CD4-positive, alpha-beta T cell treated with Interleukin-6 for 4 hours (primary cell): ENCODE data around the gene NATD1.

Source experiments
- DNase-seq: peaks from one replicate; pipeline ENCODE4 v3.0.0-alpha.2; 2020; ENCODE audit warnings: mixed read lengths

NATD1 gene

DNA sequence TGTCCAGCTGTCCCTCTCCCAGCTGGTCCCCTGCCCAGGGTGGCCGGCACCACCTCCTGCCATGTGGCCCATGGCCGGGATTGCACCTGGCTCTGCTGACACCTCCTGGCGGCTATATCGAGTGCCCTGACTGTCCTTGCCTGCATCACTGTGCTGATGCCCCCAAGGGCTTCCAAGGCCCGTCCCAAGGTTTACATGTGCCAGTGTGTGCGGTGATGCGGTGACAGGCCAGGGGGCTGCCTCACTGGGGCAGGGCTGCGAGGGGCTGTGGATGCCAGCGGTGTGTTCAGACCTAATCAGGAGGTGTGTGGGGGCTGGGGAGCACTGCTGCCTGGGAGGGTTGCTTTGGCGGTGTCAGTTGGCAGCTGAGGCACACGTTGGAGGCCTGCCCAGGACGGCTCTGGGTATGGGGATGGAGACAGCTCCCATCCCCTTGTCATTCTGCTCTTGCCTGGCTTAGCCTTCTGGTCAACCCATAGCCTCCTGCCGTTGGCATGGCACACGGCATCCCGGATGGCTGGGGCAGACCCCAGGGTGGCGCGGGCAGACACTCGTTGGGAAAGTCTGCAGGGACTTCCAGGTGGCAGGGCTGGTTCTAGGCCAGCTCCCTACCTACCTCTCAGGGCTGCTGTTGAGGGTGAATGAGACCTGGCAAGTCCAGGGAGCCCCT lies 36.8 kb upstream of the NATD1 start:
- DNase-seq, result no peak

DNA sequence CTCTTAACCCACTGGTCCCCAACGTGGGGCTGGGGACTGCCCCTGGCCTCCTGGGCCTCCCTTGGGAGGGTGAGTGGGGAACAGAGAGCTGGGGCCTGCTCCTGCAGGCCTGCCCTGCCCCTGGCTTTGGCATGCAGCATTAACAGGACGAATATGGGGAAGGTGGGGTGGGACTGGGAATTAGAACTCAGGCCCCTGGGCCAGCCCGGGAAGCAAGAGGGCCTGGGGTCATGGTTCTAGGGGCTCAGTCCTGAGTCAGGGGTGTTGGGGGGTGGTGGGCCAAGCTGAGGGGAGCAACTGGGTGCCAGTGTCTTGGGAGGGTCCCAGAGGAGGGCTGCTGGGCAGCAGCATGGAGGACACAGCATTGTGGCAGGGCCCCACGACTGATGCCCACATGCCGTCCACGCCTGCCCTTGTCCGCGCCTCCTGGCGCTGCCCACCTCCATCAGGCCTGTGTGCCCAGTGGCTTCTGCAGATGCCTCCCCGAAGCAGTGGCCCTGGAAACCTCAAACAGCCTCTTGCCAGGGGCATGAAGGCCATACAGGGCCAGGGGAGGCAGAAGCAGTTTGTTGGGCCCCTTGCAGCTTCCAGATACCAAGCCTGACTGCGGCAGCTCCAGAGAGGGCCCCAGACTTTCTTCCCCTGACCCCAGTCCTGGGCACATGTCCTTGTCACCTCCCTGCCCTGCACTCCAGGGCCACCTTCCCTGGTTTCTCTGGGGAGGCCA lies 36.1 kb upstream of the NATD1 start:
- DNase-seq, result no peak

GRCh38 chr17:21288571-21289017 lies 35.4 kb upstream of the NATD1 start:
- peak; percentile 44 for DNase-seq

DNA sequence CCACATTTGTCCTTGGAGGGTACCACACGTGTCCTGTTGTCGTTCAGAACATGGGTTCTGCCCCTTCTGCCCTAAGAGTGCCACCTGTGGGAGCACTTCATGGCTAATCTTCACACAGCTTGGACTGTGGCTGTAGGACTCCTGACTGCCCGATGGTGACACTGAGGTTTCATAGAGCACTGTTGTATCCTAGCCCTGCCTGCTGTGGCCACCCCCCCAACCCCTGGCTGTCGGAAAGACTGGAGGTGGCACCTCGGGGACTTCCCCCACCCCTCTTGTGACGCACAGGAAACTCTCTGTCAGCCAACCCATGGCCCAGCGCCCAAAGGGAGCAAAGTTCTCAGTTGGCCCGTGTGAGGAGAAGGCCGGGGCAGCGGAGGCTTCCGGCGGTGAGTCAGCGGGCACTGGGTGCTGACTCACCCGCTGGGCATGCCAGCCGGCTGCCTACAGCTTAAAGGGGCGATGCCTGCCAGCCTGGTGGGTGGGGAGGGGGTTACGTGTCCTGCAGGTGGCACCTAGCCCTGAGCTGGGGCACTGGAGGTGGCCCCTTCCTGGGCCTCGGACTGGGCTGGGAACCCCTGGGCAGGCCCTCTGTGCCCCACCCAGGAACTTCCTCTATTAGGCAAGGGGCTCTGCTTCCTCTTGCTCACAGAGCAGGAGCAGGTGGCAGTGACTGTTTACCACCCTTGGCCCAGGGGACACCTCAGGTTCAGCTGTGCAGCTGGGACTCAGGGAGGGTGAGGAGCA lies 34.7 kb upstream of the NATD1 start:
- peak; percentile 96 for DNase-seq

GRCh38 chr17:21286909-21287702 lies 33.9 kb upstream of the NATD1 start:
- no peak for DNase-seq

GRCh38 chr17:21286066-21286770 lies 33.0 kb upstream of the NATD1 start:
- DNase-seq, result no peak

DNA sequence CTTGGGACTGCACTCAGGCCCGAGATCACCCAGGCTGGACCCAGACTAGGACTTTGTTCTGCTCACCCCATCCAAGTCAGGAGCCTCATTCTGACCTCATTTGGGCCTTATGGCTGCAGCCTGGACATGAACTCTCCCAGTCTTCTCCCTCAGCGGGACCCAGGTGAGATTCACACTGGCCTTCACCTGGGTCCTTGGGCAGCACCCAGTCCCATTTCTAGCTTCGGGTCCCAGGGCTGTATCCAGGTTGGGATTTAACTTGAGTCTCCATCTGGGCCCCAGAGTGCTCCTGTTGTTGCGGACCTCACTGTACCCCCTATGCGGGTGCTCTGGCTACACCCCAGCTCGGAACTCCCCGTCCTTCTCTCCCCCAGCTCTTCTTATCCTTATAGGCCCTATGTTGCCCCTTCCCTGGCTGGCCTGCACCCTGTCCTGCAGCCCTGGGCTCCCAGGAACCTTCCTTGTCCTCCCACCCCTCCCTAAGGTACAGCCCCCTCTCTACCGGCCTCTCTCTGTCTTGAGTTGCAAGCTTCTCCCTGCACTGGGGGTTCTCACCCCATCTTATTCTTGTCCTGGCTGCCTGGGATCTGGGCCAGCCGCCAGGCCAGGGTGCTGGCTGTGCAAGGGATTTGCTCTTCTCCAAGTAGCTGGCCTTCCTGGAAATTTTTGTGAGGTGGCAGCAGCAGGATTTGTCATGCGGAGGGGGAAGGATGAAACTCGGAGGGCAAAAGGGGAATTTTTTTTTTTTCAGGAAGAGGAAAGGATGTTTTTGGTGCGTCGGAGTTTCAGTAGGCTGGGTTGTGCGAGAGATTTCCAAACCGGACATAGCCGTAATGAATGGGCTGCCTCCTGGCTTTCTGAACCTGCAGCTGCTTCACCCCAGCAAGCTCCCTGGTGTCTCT lies 32.2 kb upstream of the NATD1 start:
- no peak for DNase-seq

GRCh38 chr17:21284319-21285163 lies 31.3 kb upstream of the NATD1 start, which contains the start of gene MAP2K3:
TSS of gene MAP2K3 (plus strand) at chr17:21284711. CDS start at chr17:21284921, 210 bp downstream.
- peak; percentile 98 for DNase-seq

GRCh38 chr17:21283482-21284318 lies 30.5 kb upstream of the NATD1 start:
- DNase-seq, result no peak

GRCh38 chr17:21282850-21283249 lies 29.6 kb upstream of the NATD1 start:
- no peak for DNase-seq

GRCh38 chr17:21282231-21282630 lies 29.0 kb upstream of the NATD1 start:
- no peak for DNase-seq

- DNase-seq, result peak; percentile 92
Observed at GRCh38 chr17:21280081-21280518, 26.9 kb upstream of the NATD1 start.

GRCh38 chr17:21279582-21279981 lies 26.4 kb upstream of the NATD1 start:
- no peak for DNase-seq

GRCh38 chr17:21279198-21279535 lies 26.0 kb upstream of the NATD1 start:
- no peak for DNase-seq

- peak; percentile 78 for DNase-seq
Observed at GRCh38 chr17:21278450-21279197, 25.4 kb upstream of the NATD1 start.

DNA sequence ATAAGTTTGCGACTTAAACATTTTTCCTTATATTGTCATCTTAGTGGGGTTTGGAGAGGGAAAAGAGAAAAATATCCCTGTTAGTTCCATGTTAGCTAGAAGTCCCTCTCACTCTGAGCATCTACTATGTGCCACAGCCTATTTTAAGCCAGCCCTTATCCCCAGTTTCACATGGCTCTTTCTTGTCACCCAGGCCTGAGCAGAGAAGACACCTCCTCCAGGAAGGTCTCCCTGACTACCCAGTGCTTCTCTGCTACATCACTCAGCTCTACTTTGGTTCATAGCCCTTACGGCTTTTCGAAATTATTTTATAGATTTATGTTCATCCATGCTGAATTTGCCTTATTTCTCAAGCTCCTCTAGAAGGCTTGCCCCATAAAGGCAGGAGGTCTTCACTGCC lies 24.1 kb upstream of the NATD1 start:
- no peak for DNase-seq

DNA sequence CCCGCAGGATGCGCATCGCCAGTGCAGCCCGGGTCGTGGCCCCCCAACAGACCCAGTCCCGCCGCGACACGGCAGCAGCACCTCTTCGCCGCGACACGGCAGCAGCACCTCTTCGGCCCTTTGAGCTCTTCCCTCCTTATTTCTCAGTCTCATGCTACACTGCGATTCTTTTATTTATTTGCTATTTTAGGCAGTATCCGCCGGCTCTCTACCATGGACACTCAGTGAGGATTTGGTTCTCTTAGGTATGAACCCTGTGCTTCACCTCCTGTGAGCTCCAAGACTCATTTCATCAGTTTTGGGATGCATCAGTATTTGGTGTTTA lies 23.0 kb upstream of the NATD1 start:
- DNase-seq, result no peak

DNA sequence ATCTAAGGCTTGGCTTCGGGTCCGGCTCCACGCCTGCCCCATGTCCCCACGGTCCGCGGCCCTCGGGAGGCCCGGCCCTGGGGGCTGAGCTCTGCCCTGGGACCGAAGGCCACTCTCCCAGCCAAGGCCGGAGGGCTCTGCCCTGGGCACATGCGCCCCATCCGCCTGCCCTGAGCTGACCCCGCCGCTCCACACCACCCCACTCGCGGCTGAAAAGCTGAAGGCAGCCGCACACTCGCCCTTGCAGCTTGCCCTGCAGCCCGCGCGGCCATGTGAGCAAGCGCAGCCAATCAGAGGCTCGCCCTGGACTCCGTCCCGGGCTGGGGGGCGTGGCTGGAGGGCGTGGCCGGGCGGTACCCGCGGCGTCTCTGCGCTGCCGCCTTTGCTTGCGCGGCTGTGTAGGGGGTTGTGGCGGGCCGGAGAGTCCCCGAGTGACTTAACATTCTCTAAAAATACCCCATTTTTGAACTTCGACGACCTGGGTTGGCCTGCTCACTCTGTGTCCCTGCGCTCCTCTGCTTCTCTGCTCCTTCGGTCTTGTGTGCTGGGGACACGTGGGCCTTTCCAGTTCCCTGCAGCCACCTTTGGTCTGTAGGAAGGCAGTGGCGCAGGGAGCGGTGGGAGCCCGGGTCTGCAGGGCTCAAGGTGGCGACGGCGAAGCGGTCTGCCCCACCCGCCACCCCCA lies 22.5 kb upstream of the NATD1 start:
- peak; percentile 98 for DNase-seq
